Gastroesophageal sphincter (tissue), 4 donors: ENCODE results near the gene EP300. TPM values are rescaled to one million over a fixed set of nuclear protein-coding genes. Genes with fewer than 3 reads are reported as not detected.
A peak's percentile ranks its signal among the peaks of the same experiment; 100 is the strongest.
"Not testable (repeated sequence)": the region's sequence is repeated elsewhere in the genome, so short reads cannot be mapped to it uniquely, and the experiment has no call there.

ENCODE experiments used
- ATAC-seq: fragments of 150-250 bp; one replicate; pipeline ENCODE4 v1.9.1; 2016; ENCODE audit warnings: mild to moderate bottlenecking, moderate library complexity
- H3K27ac ChIP-seq, 4 donors: fragments of 200-600 bp; sonication (generic) in 3 of 4; 1 replicate in 3 of 4; 2 replicates in 1 of 4; pipeline ENCODE4 v1.5.1; 2016 to 2019
- H3K27me3 ChIP-seq: fragments of 200-600 bp; sonication (generic); one replicate; pipeline ENCODE4 v1.5.1; 2019
- H3K36me3 ChIP-seq, 2 donors: fragments of 200-600 bp; sonication (generic); one replicate each; pipeline ENCODE4 v1.5.1; 2019; ENCODE audit warnings: control low read depth in 1 of 2
- H3K4me1 ChIP-seq, 3 donors: fragments of 200-600 bp; sonication (generic); 1 replicate in 2 of 3; 2 replicates in 1 of 3; pipeline ENCODE4 v1.5.1; 2016 to 2019; ENCODE audit warnings: control low read depth in 2 of 3
- H3K4me3 ChIP-seq, 2 donors: fragments of 200-600 bp; sonication (generic); one replicate each; pipeline ENCODE4 v1.5.1; 2019; ENCODE audit warnings: mild to moderate bottlenecking in 1 of 2, moderate library complexity in 1 of 2
- H3K9me3 ChIP-seq, 3 donors: fragments of 200-600 bp; sonication (generic); one replicate each; pipeline ENCODE4 v1.5.1; 2017 to 2019; ENCODE audit warnings: control low read depth in 2 of 3
- EP300 ChIP-seq: sonication (generic); formaldehyde crosslinking; IDR thresholded peaks from one replicate; pipeline ENCODE4 v1.6.1; 2017; ENCODE audit warnings: antibody characterized with exemption, mild to moderate bottlenecking
- POLR2A ChIP-seq, 2 donors: fragments of 450-650 bp; IDR thresholded peaks; one replicate each; pipeline ENCODE4 v1.6.1; 2017; ENCODE audit warnings: antibody characterized with exemption in 2 of 2, mild to moderate bottlenecking in 2 of 2, moderate library complexity in 1 of 2
- POLR2AphosphoS5 ChIP-seq: sonication (generic); formaldehyde crosslinking; IDR thresholded peaks from one replicate; pipeline ENCODE4 v1.6.1; 2017; ENCODE audit warnings: antibody characterized with exemption
- WGBS, 2 donors: methylation state at CpG; one replicate each; pipeline ENCODE4 v1.1.5; 2018; ENCODE audit warnings: low coverage in 1 of 2; 5-methylcytosine and 5-hydroxymethylcytosine counted together
- total RNA-seq, 4 donors: library from RNA; depleted of rRNA; stranded (reverse); fragments of >200 nt; gene quantifications; one replicate each; pipeline ENCODE4 v1.1.0, GENCODE V29; 2016
- TF ChIP-seq, protein P1 (sequence below), 4 experiments: fragments of 200-600 bp in 2 of 4; fragments of 450-650 bp in 2 of 4; sonication (generic) in 1 of 4; IDR thresholded peaks; one replicate each; pipeline ENCODE4 v1.5.1; 2017 to 2019; ENCODE audit warnings: antibody characterized with exemption in 4 of 4, mild to moderate bottlenecking in 2 of 4, moderate library complexity in 2 of 4

EP300 gene
- 100 to 1,000 TPM in 1 of 4 donors, 10 to 100 TPM in 3; 57.8 to 107 (median 79.2) TPM for total RNA-seq

DNA sequence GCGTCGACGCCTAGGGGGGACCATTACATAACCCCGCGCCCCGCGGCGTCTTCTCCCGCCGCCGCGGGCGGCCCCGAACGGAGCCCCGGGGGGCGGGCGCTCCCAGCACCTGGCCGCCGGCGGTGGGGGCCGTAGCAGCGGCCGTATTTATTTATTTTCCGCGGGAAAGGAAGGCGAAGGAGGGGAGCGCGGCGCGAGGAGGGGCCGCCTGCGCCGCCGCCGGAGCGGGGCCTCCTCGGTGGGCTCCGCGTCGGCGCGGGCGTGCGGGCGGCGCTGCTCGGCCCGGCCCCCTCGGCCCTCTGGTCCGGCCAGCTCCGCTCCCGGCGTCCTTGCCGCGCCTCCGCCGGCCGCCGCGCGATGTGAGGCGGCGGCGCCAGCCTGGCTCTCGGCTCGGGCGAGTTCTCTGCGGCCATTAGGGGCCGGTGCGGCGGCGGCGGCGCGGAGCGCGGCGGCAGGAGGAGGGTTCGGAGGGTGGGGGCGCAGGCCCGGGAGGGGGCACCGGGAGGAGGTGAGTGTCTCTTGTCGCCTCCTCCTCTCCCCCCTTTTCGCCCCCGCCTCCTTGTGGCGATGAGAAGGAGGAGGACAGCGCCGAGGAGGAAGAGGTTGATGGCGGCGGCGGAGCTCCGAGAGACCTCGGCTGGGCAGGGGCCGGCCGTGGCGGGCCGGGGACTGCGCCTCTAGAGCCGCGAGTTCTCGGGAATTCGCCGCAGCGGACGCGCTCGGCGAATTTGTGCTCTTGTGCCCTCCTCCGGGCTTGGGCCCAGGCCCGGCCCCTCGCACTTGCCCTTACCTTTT, at the start of gene EP300:
TSS of gene EP300 (plus strand) at position 570 of the 795 bp plus-strand sequence. CDS start 413 bp downstream, outside the sequence.
- TF ChIP-seq POLR2AphosphoS5: peak; percentile 86
- TF ChIP-seq, protein P1, sequence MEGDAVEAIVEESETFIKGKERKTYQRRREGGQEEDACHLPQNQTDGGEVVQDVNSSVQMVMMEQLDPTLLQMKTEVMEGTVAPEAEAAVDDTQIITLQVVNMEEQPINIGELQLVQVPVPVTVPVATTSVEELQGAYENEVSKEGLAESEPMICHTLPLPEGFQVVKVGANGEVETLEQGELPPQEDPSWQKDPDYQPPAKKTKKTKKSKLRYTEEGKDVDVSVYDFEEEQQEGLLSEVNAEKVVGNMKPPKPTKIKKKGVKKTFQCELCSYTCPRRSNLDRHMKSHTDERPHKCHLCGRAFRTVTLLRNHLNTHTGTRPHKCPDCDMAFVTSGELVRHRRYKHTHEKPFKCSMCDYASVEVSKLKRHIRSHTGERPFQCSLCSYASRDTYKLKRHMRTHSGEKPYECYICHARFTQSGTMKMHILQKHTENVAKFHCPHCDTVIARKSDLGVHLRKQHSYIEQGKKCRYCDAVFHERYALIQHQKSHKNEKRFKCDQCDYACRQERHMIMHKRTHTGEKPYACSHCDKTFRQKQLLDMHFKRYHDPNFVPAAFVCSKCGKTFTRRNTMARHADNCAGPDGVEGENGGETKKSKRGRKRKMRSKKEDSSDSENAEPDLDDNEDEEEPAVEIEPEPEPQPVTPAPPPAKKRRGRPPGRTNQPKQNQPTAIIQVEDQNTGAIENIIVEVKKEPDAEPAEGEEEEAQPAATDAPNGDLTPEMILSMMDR (IDR thresholded peaks at IDR 0.05): peak in 3 of 4 experiments; percentile 46 to 60 (median 48)
- peak; percentile 40 to 64 for TF ChIP-seq POLR2A (IDR thresholded peaks at IDR 0.05)
- no peak for TF ChIP-seq EP300
- no peaks in the 10 kb centered on the region for H3K36me3 ChIP-seq
- 0% methylated on average over 2 of the region's 112 CpGs; no CpG with 5 or more reads in 1 of the 2 donors for WGBS, 2 donors
- no peaks in the 10 kb centered on the region for H3K27me3 ChIP-seq
- peak; percentile 50 for ATAC-seq
- peak within 1 kb of the TSS; percentile 69 to 87 for H3K4me3 ChIP-seq
- H3K27ac ChIP-seq: peak within 1 kb of the TSS; percentile 95 to 100 (median 100)
- H3K9me3 ChIP-seq: no peaks in the 10 kb centered on the region
- peaks cover 3 to 48% (median 15%) of the 10 kb centered on the region in 3 donors for H3K4me1 ChIP-seq

DNA sequence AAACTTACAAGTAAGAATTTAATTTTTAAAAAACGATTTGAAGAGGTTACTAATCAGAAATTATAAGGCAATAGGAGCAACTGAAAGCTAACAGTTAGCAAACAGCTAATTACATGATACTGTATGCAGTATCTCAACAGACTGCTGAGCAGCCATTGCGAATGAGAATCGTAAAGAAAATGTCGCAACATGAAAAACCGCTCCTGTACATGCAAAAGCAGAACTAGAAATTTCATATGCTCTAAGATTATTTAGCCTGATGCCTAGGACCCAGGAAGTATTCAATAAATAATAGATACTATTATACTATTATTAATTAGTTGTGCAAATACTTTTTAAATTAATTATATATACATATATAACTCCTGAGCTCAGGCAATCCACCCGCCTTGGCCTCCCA, 48.7 kb upstream of the EP300 start:
- no peak overlapping the region for H3K27ac ChIP-seq
- peaks cover 0 to 7% (median 4%) of the 10 kb centered on the region in 3 donors for H3K4me1 ChIP-seq
- no peak for ATAC-seq
- no peaks in the 10 kb centered on the region for H3K36me3 ChIP-seq
- no peak overlapping the region for H3K4me3 ChIP-seq
- 76 to 77% methylated on average over 6 of the region's 6 CpGs for WGBS, 2 donors
- TF ChIP-seq EP300 (no peak), POLR2A (IDR thresholded peaks at IDR 0.05) (no peak), POLR2AphosphoS5 (no peak)
- TF ChIP-seq, protein P1 (IDR thresholded peaks at IDR 0.05): no peak
- H3K9me3 ChIP-seq: no peaks in the 10 kb centered on the region
- no peaks in the 10 kb centered on the region for H3K27me3 ChIP-seq

DNA sequence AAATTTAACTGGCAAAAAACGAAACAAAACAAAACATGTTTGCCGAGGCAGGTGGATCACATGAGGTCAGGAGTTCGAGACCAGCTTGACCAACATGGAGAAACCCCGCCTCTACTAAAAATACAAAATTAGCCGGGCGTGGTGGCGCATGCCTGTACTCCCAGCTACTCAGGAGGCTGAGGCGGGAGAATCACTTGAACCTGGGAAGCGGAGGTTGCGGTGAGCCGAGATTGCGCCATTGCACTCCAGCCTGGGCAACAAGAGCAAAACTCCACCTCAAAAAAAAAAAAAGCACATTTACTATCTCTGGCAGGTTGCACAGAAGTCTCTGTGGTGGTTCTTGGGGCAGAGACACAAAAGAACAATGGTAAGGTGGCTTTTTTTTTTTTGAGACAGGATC, 46.8 kb upstream of the EP300 start:
- not testable (repeated sequence) for H3K27me3 ChIP-seq, H3K9me3 ChIP-seq, H3K36me3 ChIP-seq, H3K4me3 ChIP-seq, H3K27ac ChIP-seq, ATAC-seq
- peaks cover 0 to 15% (median 8%) of the 10 kb centered on the region in 3 donors for H3K4me1 ChIP-seq
- WGBS, 2 donors: 91% methylated on average over 12 of the region's 12 CpGs; no CpG with 5 or more reads in 1 of the 2 donors

DNA sequence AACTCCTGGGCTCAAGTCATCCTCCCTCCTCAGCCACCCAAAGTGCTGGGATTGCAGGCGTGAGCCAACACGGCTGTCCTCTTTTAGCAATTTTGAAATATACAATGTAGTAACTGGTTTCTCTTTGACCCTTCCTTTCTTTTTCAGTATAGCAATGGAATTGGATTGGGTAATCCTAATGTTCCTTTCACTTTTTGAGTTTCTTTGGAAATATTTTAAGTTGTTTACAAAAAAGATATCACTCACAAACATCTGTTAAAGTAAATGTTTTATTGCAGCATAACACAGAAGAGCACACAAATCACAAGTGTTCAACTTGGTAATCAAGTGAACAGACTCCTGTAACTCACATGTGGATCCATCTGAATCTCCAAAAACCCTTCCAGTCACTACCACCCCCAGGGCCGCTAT, 44.6 kb upstream of the EP300 start:
- no peaks in the 10 kb centered on the region for H3K9me3 ChIP-seq
- no peak overlapping the region for H3K4me3 ChIP-seq
- TF ChIP-seq POLR2A (IDR thresholded peaks at IDR 0.05): no peak
- TF ChIP-seq, protein P1 (IDR thresholded peaks at IDR 0.05): no peak
- no peak for TF ChIP-seq EP300
- no peak for TF ChIP-seq POLR2AphosphoS5
- peak; percentile 49 for ATAC-seq
- peaks cover 0 to 15% (median 8%) of the 10 kb centered on the region in 3 donors for H3K4me1 ChIP-seq
- WGBS, 2 donors: 74 to 92% methylated on average over 3 of the region's 3 CpGs
- no peaks in the 10 kb centered on the region for H3K36me3 ChIP-seq
- H3K27ac ChIP-seq: no peak overlapping the region
- H3K27me3 ChIP-seq: no peaks in the 10 kb centered on the region

DNA sequence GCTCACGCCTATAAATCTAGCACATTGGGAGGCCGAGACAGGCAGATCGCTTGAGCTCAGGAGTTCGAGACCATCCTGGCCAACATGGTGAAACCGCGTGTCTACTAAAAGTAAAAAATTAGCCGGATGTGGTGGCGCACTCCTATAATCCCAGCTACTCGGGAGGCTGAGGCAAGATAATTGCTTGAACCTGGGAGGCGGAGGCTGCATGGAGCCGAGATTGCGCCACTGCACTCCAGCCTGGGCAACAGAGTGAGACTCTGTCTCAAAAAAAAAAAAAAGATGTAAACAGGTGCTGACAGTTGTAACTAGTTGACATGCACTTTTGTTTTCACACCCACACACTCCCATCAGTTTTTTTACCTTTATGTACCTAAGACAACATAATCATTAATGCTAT, 44.0 kb upstream of the EP300 start:
- peak overlapping the region; percentile 3 to 38 for H3K4me3 ChIP-seq
- not testable (repeated sequence) for H3K27me3 ChIP-seq, H3K36me3 ChIP-seq, H3K9me3 ChIP-seq, ATAC-seq
- peaks cover 0 to 15% (median 8%) of the 10 kb centered on the region in 3 donors for H3K4me1 ChIP-seq
- peak overlapping the region in 3 of 4 donors; percentile 51 to 72 (median 66) for H3K27ac ChIP-seq
- WGBS, 2 donors: 72 to 93% methylated on average over 2 to 8 of the region's 12 CpGs
